ENCODE results near the gene MYBPC1. TPM values are rescaled to one million over a fixed set of nuclear protein-coding genes. Genes with fewer than 3 reads are reported as not detected.

Gene MYBPC1
- total RNA-seq, 1 experiment from 2014 or later, result not detected

GRCh38 chr12:101578417-101578816, 16.4 kb upstream of the MYBPC1 start:
- no peak overlapping the region for H4K8ac ChIP-seq (replicated peaks; ENCODE audit: insufficient read length, low read depth, low read length)
- H3K79me2 ChIP-seq (ENCODE audit: insufficient read depth, low read length), result no peaks in the 10 kb centered on the region
- no peak overlapping the region for H3K9ac ChIP-seq (ENCODE audit: extremely low read depth, insufficient read length, low read length)
- no peaks in the 10 kb centered on the region for H3K27me3 ChIP-seq (ENCODE audit: insufficient read depth, low read length)
- no peak overlapping the region for H3K14ac ChIP-seq (ENCODE audit: insufficient read depth, low read length)
- Mint-ChIP-seq H3K4me1 (peaks cover 14 to 20% of the 10 kb centered on the region in 2 experiments), H3K27ac (no peak overlapping the region), H3K4me3 (no peak overlapping the region), H3K27me3 (ENCODE audit: low read depth) (no peaks in the 10 kb centered on the region), H3K9me3 (no peaks in the 10 kb centered on the region), H3K36me3 (ENCODE audit: insufficient read depth in 1 of 3, low read depth in 3 of 3) (no peaks in the 10 kb centered on the region)
- H2AFZ ChIP-seq (ENCODE audit: low read length), result no peak overlapping the region
- H2BK12ac ChIP-seq (ENCODE audit: insufficient read length, low read depth, low read length), result no peak overlapping the region
- H2BK5ac ChIP-seq (ENCODE audit: insufficient read length, low read length), result no peak overlapping the region
- H3K23me2 ChIP-seq (ENCODE audit: insufficient read length, low read depth, low read length, poor library complexity, severe bottlenecking), result no peaks in the 10 kb centered on the region
- no peak for TF ChIP-seq CTCF (conservative IDR thresholded peaks at IDR 0.05)
- no peaks in the 10 kb centered on the region; the same call in none of the 2 replicates for H3K4me1 ChIP-seq (ENCODE audit: insufficient read depth, low read length)
- no CpG with 5 or more reads among the region's 2 CpGs for WGBS (ENCODE audit: extremely low coverage, insufficient read length, low lambda C conversion rate)
- H3K79me1 ChIP-seq (ENCODE audit: insufficient read depth, low read depth, low read length, poor library complexity, severe bottlenecking), result no peaks in the 10 kb centered on the region
- H4K5ac ChIP-seq (ENCODE audit: insufficient read length, low read depth, low read length), result no peak overlapping the region
- no peak overlapping the region for H3T11ph ChIP-seq (ENCODE audit: low read length)
- H3K23ac ChIP-seq (ENCODE audit: insufficient read length, low read depth, low read length), result no peak overlapping the region
- no peak overlapping the region for H4K91ac ChIP-seq (ENCODE audit: insufficient read length, low read depth, low read length)
- H3K4me2 ChIP-seq (ENCODE audit: insufficient read depth, insufficient read length, low read length), result no peak overlapping the region
- H3K56ac ChIP-seq (ENCODE audit: insufficient read length, low read depth, low read length), result no peak overlapping the region
- no peak overlapping the region for H2BK120ac ChIP-seq (ENCODE audit: low read depth, low read length, poor library complexity, severe bottlenecking)
- H4K20me1 ChIP-seq (ENCODE audit: control insufficient read depth, insufficient read depth, insufficient read length), result no peaks in the 10 kb centered on the region
- H3K9me3 ChIP-seq (ENCODE audit: control insufficient read depth, low read depth, low read length), result no peaks in the 10 kb centered on the region
- H3K4ac ChIP-seq (ENCODE audit: low read depth, low read length), result no peak overlapping the region
- H3K18ac ChIP-seq (ENCODE audit: insufficient read length, low read depth, low read length), result no peak overlapping the region
- no peak overlapping the region for H2BK20ac ChIP-seq (ENCODE audit: low read depth, low read length, poor library complexity, severe bottlenecking)
- H2AK5ac ChIP-seq (ENCODE audit: insufficient read length, low read length), result no peak overlapping the region
- no peak overlapping the region for H3K27ac ChIP-seq (ENCODE audit: insufficient read length, low read depth, low read length)
- no peak for DNase-seq
- H2BK15ac ChIP-seq (ENCODE audit: low read depth, low read length), result no peak overlapping the region
